GM15510 (cell line): ENCODE results near the gene CLCN7.

Experiments used
- POLR2A ChIP-seq: IDR thresholded peaks from 3 replicates; pipeline ENCODE4 v1.6.1; 2011; ENCODE audit warnings: borderline replicate concordance; ENCODE audit not compliant: insufficient read length; ENCODE audit errors: extremely low read depth

The CLCN7 gene

DNA sequence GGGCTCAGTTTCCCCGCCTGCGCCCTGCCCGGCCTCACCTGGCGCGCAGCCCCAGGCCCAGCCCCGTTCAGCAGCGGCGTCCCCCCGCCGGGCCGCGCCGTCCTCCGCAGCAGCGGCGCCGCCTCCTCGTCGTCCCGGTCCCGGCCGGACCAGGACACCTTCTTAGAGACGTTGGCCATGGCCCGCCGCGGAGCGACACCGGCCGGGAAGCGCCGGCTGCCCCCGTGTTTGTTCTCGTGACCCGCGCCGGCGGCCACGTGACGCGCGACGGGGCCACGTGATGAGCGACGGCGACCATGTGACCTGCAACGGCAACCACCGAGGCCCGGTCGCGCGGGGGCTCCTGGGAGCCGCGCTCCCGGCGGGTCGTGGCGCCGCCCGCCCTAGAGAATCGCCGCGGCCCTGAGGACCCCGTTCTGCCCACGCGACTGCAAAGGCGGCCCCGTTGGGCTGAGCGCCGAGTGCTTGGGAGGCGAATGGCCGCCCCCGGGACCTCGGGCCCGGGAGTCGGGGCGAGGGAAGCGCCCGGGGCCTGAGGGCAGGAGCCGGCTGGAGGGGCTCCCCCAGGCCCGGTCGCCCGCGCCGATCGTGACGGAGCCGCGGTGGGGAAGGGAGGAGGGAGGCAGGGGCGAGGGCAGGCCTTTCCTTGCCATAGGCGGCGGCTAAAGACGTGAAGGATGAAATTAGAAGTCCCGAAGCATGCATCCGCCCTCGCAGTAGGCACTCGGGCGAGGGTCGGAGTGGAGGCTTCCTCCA, at the start of gene CLCN7:
CLCN7 (minus strand) TSS at position 233 of the 756 bp plus-strand sequence; CDS start at position 179, 54 bp downstream.
- peak; percentile 98 for TF ChIP-seq POLR2A

GRCh38 chr16:1524366-1524765, 49.5 kb upstream of the CLCN7 start:
- no peak for TF ChIP-seq POLR2A

GRCh38 chr16:1523581-1524245, 48.9 kb upstream of the CLCN7 start:
- no peak for TF ChIP-seq POLR2A

GRCh38 chr16:1520461-1520860, 45.6 kb upstream of the CLCN7 start:
- TF ChIP-seq POLR2A, result no peak

GRCh38 chr16:1519831-1520230, 45.0 kb upstream of the CLCN7 start:
- no peak for TF ChIP-seq POLR2A

DNA sequence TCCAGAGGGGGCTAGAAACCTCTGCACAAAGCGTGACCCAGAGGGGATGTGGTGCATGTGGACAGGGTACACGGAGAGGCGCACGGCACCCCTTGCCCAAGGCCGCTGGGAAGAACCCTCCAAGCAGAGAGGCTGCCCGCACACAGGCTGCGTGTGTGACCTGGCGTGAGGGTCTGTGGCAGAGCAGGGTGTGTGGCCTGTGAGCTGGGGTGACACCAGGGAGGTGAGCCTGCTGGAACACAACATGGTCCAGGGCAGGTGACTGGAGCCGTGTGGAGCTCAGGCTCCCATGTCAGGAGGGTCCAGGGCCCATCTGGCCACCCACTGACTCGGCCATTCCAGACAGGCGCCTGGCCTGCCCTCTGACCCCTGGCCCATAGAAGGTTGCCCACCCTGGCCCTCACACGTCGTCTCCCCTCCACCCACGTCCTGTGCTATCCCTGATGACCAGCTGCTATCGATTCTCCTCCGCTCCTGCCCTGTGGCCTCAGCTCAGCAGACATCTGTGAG, 43.9 kb upstream of the CLCN7 start:
- TF ChIP-seq POLR2A, result no peak

- no peak for TF ChIP-seq POLR2A
Measured at GRCh38 chr16:1514507-1514906, 39.7 kb upstream of the CLCN7 start.

GRCh38 chr16:1512774-1513173, 37.9 kb upstream of the CLCN7 start:
- no peak for TF ChIP-seq POLR2A

DNA sequence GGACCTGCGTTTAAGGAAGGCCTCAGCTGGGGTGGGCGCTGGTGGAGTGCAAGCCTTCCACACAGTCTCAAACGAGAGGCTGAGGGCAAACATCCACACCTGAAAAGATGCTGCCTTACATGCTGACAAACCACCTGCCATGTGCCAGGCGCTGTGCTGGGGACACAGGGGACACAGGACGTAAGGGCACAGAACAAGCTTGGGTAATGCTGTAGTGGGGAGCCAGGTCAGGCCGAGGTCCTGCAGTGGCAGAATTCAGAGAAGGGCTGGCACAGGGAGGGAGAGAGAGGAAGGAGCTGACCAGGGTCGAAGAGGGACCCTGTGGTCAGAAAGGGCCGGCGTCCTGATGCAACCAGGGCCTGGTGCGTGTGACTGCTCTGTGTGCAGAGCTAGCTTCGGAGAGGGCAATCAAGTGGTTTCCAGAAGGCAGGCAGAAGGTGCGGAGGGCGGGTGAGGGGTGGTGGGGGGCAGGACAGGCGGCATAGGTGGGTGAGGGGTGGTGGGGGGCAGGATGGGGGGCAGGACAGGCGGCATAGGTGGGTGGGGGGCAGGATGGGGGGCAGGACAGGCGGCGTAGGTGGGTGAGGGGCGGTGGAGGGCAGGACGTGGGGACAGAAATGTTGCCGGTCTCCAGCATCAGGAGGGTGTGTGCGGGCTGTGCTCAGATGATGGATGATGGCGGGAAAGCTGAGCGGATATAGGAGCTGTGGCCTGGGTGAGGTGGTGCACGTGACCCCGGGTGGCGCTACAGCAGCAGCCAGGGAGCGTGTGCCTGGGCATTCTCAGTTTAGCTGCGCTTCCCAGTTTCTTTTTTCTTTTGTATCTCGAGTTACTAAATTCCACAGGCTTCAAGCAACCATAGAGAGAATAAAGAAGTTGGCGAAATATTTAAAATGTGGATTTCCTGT, 37.1 kb upstream of the CLCN7 start:
- TF ChIP-seq POLR2A, result no peak

- TF ChIP-seq POLR2A, result no peak
Measured at GRCh38 chr16:1510941-1511351, 36.1 kb upstream of the CLCN7 start.

- TF ChIP-seq POLR2A, result no peak
Measured at GRCh38 chr16:1510272-1510671, 35.4 kb upstream of the CLCN7 start.

DNA sequence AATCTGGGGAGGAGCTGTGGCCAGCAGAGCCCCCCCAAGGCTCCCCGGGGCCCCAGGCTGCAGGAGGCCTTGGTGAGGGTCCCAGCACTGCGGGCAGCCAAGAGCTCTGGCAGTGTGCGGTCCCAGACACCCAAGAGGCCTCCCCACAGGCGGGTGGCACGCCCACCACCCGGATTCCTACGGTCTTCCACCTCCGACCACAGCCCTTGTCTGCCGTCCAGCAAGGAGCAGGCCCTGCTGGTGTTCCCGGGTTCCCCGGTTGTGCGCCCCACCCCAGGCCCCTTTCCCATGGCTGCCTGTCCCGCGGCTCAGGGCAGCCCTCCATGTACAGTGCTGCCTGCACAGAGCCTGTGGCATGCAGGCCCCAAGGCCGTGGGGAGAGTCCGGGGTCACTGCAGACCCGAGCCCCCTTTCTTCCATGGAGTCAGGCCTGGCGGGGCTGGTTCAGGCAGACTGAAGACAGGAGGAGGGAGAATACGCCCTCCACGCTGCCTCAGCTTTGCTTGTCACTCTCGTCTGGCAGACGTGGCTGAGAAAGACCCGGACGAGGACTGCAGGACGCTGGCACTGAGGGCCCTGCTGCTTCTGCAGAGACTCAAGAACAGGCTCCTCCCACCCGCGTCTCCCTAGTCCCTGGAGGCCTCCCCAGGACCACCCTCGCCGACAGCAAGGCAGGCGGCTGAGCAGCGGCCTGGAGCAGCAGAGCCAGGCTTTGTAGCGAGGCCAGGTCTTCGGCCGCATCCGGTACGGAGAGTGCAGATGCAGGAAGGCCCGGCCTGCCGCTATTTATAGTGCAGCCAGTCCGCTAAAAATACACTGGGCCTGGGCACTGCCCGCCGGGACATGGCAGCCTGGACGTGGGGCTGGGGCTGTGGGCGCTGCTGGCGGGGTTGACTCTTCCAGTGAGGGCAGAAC, 34.7 kb upstream of the CLCN7 start:
- no peak for TF ChIP-seq POLR2A

DNA sequence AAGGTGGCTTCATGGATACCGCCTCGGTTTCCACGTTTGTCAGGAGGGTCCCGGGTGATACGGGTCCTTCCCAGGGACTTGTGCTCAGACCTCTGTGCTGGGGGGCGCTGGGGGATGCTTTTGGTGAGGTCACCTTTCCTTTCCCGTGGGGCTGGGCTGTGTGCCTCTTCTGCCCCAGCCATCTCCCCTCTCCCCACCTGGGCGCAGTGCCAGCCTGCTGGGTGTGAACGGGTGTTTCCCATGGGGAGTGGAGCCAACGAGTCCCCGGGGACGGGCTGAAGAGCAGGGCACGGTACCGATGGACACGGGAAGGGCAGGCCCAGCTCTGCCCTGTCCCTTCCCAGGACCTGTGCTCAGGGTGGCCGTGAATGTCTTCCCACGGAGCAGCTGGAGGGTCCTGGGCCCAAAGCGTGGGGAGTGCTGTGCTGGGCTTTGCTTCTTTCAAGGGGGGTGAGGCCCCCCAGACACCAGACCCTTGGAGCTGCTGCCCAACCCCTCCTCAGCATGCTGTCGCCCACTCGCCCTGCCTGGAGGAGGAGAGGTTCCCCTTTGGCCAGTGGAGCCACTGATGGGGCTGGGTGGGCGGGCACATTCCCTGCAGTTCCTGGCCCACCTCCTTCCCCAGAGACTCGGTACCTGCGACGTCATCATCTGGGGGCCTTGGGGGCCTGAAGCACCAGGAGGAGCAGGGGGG, 33.8 kb upstream of the CLCN7 start:
- TF ChIP-seq POLR2A, result no peak
